ENCODE data around the gene NRIP2.

The NRIP2 gene

DNA sequence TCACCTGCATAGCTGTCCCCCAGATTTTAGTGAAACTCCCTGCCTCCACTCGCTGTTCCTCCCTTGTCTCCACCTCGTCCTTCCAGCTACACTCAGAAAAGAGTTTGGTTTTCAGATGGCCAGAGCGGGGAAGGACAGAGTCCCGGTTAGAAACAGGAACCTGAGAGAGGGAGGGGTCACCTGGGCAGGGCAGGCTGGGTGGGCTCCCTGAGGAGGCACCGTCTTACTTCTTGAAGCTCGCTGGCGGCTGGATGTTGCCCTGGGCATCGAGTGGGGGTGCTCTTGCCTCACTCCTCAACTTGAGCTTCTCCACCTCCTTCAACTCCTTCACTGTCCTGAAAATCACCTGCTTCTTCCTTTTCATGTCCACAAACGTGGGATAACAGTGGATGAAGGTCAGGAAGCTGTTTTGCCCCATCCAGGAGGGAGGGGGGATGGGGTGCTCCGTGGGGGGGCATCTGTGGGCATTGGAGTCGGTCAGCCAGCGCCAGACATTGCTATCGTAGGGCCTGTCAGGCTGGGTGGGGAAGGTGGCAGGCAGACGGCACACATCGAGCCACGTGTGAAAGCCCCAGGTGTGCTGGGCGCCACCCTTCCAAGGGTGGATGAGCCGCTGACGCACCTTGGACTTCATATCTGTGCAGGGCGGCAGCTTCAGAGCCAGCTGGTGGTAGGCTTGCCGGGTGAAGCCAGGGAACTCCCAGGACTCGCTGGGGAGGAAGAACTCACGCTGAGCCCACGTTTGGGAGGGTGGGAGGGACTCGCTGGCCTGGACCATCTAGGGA, 20.0 kb upstream of the NRIP2 start:
- peaks cover 3% of the 10 kb centered on the region; the same call in 1 of the 2 replicates for H3K36me3 ChIP-seq (ENCODE audit: low read length)
- no peak overlapping the region for H3K4me3 ChIP-seq (ENCODE audit: insufficient read depth, low read length, poor library complexity, severe bottlenecking)
- no peaks in the 10 kb centered on the region for H4K20me1 ChIP-seq (ENCODE audit: low read depth, low read length)
- H3K27ac ChIP-seq (ENCODE audit: low read depth, low read length): no peak overlapping the region
- no peaks in the 10 kb centered on the region for H3K79me2 ChIP-seq (ENCODE audit: insufficient read depth, low read length)
- peaks cover 5% of the 10 kb centered on the region; the same call in 1 of the 2 replicates for H3F3A ChIP-seq (ENCODE audit: insufficient read depth)
- no peaks in the 10 kb centered on the region for H3K9me2 ChIP-seq (replicated peaks; ENCODE audit: insufficient read depth, low read length)
- no peaks in the 10 kb centered on the region for H3K27me3 ChIP-seq (ENCODE audit: low read length)
- no peaks in the 10 kb centered on the region for H3K9me3 ChIP-seq (ENCODE audit: insufficient read depth, low read length)
- no peak overlapping the region for H3K4me2 ChIP-seq (ENCODE audit: low read depth, low read length, poor library complexity, severe bottlenecking)
- no peak overlapping the region for H2AFZ ChIP-seq (ENCODE audit: low read depth, low read length, severe bottlenecking)
- TF ChIP-seq, protein P1, sequence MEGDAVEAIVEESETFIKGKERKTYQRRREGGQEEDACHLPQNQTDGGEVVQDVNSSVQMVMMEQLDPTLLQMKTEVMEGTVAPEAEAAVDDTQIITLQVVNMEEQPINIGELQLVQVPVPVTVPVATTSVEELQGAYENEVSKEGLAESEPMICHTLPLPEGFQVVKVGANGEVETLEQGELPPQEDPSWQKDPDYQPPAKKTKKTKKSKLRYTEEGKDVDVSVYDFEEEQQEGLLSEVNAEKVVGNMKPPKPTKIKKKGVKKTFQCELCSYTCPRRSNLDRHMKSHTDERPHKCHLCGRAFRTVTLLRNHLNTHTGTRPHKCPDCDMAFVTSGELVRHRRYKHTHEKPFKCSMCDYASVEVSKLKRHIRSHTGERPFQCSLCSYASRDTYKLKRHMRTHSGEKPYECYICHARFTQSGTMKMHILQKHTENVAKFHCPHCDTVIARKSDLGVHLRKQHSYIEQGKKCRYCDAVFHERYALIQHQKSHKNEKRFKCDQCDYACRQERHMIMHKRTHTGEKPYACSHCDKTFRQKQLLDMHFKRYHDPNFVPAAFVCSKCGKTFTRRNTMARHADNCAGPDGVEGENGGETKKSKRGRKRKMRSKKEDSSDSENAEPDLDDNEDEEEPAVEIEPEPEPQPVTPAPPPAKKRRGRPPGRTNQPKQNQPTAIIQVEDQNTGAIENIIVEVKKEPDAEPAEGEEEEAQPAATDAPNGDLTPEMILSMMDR (IDR thresholded peaks at IDR 0.05; ENCODE audit: insufficient read depth, low read length, poor library complexity, severe bottlenecking): no peak
- no peak for TF ChIP-seq EZH2phosphoT487 (conservative IDR thresholded peaks at IDR 0.05; ENCODE audit: low read length)
- no peak overlapping the region for H3K9ac ChIP-seq (ENCODE audit: low read length)

DNA sequence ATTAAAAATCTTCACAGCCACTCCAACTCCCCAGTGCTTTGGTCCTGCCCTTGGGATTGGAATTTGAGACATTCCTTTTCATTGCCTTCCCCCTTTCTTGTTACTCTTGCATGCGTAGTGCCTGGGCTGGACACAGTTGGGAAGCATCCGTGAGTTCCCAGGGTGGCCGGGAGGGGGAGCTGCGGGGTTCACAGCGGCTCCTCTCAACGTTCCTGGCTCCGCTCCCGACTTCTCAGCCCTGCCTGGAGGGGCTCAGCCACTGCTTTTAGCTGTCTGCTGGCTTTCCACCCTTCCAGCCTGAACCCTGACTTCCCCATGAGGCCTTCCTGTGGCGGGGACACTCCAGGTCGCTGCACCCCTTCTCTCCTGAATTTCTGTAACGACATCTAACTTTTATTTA, 18.8 kb upstream of the NRIP2 start:
- TF ChIP-seq, protein P1 (IDR thresholded peaks at IDR 0.05; ENCODE audit: insufficient read depth, low read length, poor library complexity, severe bottlenecking): no peak
- TF ChIP-seq EZH2phosphoT487 (conservative IDR thresholded peaks at IDR 0.05; ENCODE audit: low read length): no peak
- H3K79me2 ChIP-seq (ENCODE audit: insufficient read depth, low read length): no peaks in the 10 kb centered on the region
- no peaks in the 10 kb centered on the region for H3K9me3 ChIP-seq (ENCODE audit: insufficient read depth, low read length)
- no peaks in the 10 kb centered on the region for H3K9me2 ChIP-seq (replicated peaks; ENCODE audit: insufficient read depth, low read length)
- H3K27me3 ChIP-seq (ENCODE audit: low read length): no peaks in the 10 kb centered on the region
- H4K20me1 ChIP-seq (ENCODE audit: low read depth, low read length): no peaks in the 10 kb centered on the region
- H2AFZ ChIP-seq (ENCODE audit: low read depth, low read length, severe bottlenecking): no peak overlapping the region
- H3K36me3 ChIP-seq (ENCODE audit: low read length): no peaks in the 10 kb centered on the region
- H3K27ac ChIP-seq (ENCODE audit: low read depth, low read length): no peak overlapping the region
- H3K9ac ChIP-seq (ENCODE audit: low read length): no peak overlapping the region
- H3F3A ChIP-seq (ENCODE audit: insufficient read depth): no peaks in the 10 kb centered on the region
- no peak overlapping the region for H3K4me2 ChIP-seq (ENCODE audit: low read depth, low read length, poor library complexity, severe bottlenecking)
- no peak overlapping the region for H3K4me3 ChIP-seq (ENCODE audit: insufficient read depth, low read length, poor library complexity, severe bottlenecking)

DNA sequence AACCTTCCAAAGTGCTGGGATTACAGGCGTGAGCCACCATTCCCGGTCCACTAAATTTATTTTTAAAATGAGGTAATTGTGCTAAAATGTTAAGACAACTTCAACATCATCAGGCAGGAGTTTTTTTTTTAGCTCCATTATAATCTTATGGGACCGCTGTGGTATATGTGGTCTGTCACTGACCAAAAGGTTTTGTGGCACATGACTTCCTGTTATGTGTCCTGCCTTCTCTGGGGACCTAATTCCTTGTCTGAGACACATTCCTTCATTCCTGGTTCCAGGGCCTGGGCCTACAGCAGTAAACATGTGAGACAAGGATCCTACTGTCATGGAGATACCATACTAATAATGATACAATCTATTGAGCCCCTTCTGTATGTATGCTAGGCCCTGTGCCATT, 17.1 kb upstream of the NRIP2 start:
- H2AFZ ChIP-seq (ENCODE audit: low read depth, low read length, severe bottlenecking): no peak overlapping the region
- no peaks in the 10 kb centered on the region for H3K36me3 ChIP-seq (ENCODE audit: low read length)
- TF ChIP-seq EZH2phosphoT487 (conservative IDR thresholded peaks at IDR 0.05; ENCODE audit: low read length): no peak
- TF ChIP-seq, protein P1 (IDR thresholded peaks at IDR 0.05; ENCODE audit: insufficient read depth, low read length, poor library complexity, severe bottlenecking): no peak
- H4K20me1 ChIP-seq (ENCODE audit: low read depth, low read length): no peaks in the 10 kb centered on the region
- H3K79me2 ChIP-seq (ENCODE audit: insufficient read depth, low read length): no peaks in the 10 kb centered on the region
- no peak overlapping the region for H3K4me3 ChIP-seq (ENCODE audit: insufficient read depth, low read length, poor library complexity, severe bottlenecking)
- H3K4me2 ChIP-seq (ENCODE audit: low read depth, low read length, poor library complexity, severe bottlenecking): no peak overlapping the region
- H3K27me3 ChIP-seq (ENCODE audit: low read length): no peaks in the 10 kb centered on the region
- no peaks in the 10 kb centered on the region for H3K9me3 ChIP-seq (ENCODE audit: insufficient read depth, low read length)
- H3K27ac ChIP-seq (ENCODE audit: low read depth, low read length): no peak overlapping the region
- H3K9ac ChIP-seq (ENCODE audit: low read length): no peak overlapping the region
- no peaks in the 10 kb centered on the region for H3F3A ChIP-seq (ENCODE audit: insufficient read depth)
- no peaks in the 10 kb centered on the region for H3K9me2 ChIP-seq (replicated peaks; ENCODE audit: insufficient read depth, low read length)
